Trophoblast cell (in vitro differentiated cells and primary cell): Measurements from ENCODE around the gene COL18A1.

Experiments used
- DNase-seq, 2 donors: peaks; one replicate each; pipeline ENCODE4 v3.0.0-alpha.2; 2016
- H2AFZ ChIP-seq: 2 replicates; pipeline ENCODE4 v1.6.1; 2013; ENCODE audit warnings: low read length, moderate library complexity, mild to moderate bottlenecking; ENCODE audit not compliant: insufficient read depth, poor library complexity
- H2AK5ac ChIP-seq: 2 replicates; pipeline ENCODE4 v1.6.1; 2013; ENCODE audit warnings: mild to moderate bottlenecking, low read length
- H2BK120ac ChIP-seq: 2 replicates; pipeline ENCODE4 v1.6.1; 2013; ENCODE audit warnings: low read length, mild to moderate bottlenecking, moderate library complexity; ENCODE audit not compliant: insufficient read depth, poor library complexity
- H2BK12ac ChIP-seq: 2 replicates; pipeline ENCODE4 v1.6.1; 2013; ENCODE audit warnings: mild to moderate bottlenecking, low read length, moderate library complexity
- H2BK5ac ChIP-seq: 2 replicates; pipeline ENCODE4 v1.6.1; 2013; ENCODE audit warnings: low read length, low read depth, moderate library complexity, mild to moderate bottlenecking; ENCODE audit not compliant: poor library complexity
- H3K14ac ChIP-seq: 2 replicates; pipeline ENCODE4 v1.6.1; 2013; ENCODE audit warnings: mild to moderate bottlenecking, low read length
- H3K18ac ChIP-seq: 2 replicates; pipeline ENCODE4 v1.6.1; 2013; ENCODE audit warnings: mild to moderate bottlenecking, low read length
- H3K23ac ChIP-seq: 2 replicates; pipeline ENCODE4 v1.6.1; 2013; ENCODE audit warnings: low read length
- H3K27ac ChIP-seq: 2 replicates; pipeline ENCODE4 v1.5.1; 2013; ENCODE audit warnings: low read depth, mild to moderate bottlenecking, inconsistent platforms, low read length, moderate library complexity
- H3K27me3 ChIP-seq: 2 replicates; pipeline ENCODE4 v1.6.1; 2013; ENCODE audit warnings: inconsistent platforms, mild to moderate bottlenecking, low read length, moderate library complexity; ENCODE audit not compliant: insufficient read depth
- H3K36me3 ChIP-seq, 2 experiments: 1 replicate in 1 of 2; 2 replicates in 1 of 2; pipeline ENCODE4 v1.6.1; 2013; ENCODE audit warnings: low read length in 2 of 2, mild to moderate bottlenecking in 2 of 2, moderate library complexity in 1 of 2; ENCODE audit not compliant: insufficient read depth in 2 of 2, control insufficient read depth in 1 of 2
- H3K4ac ChIP-seq: 2 replicates; pipeline ENCODE4 v1.6.1; 2013; ENCODE audit warnings: low read depth, mild to moderate bottlenecking, low read length, moderate library complexity
- H3K4me1 ChIP-seq, 2 experiments: 1 replicate in 1 of 2; 2 replicates in 1 of 2; pipeline ENCODE4 v1.6.1; 2013; ENCODE audit warnings: low read length in 2 of 2, mild to moderate bottlenecking in 2 of 2, moderate library complexity in 1 of 2; ENCODE audit not compliant: insufficient read depth in 2 of 2, control insufficient read depth in 1 of 2
- H3K4me2 ChIP-seq: 2 replicates; pipeline ENCODE4 v1.6.1; 2013; ENCODE audit warnings: inconsistent platforms, mild to moderate bottlenecking, low read length, moderate library complexity
- H3K4me3 ChIP-seq: 2 replicates; pipeline ENCODE4 v1.5.1; 2013; ENCODE audit warnings: mild to moderate bottlenecking, low read depth, low read length, inconsistent platforms
- H3K79me1 ChIP-seq: one replicate; pipeline ENCODE4 v1.6.1; 2013; ENCODE audit warnings: low read length
- H3K79me2 ChIP-seq: 2 replicates; pipeline ENCODE4 v1.6.1; 2013; ENCODE audit warnings: low read length, mild to moderate bottlenecking; ENCODE audit not compliant: control insufficient read depth, insufficient read depth, poor library complexity
- H3K9ac ChIP-seq: 2 replicates; pipeline ENCODE4 v1.6.1; 2013; ENCODE audit warnings: mild to moderate bottlenecking, low read length
- H3K9me3 ChIP-seq: 2 replicates; pipeline ENCODE4 v1.6.1; 2013; ENCODE audit warnings: low read depth, mild to moderate bottlenecking, control low read depth, inconsistent platforms, low read length; ENCODE audit not compliant: insufficient read depth
- H4K12ac ChIP-seq: 2 replicates; pipeline ENCODE4 v1.6.1; 2013; ENCODE audit warnings: low read depth, mild to moderate bottlenecking, low read length, moderate library complexity
- H4K8ac ChIP-seq: 2 replicates; pipeline ENCODE4 v1.6.1; 2013; ENCODE audit warnings: low read depth, mild to moderate bottlenecking, low read length, moderate library complexity
- H4K91ac ChIP-seq: one replicate; pipeline ENCODE4 v1.6.1; 2013; ENCODE audit warnings: low read depth, mild to moderate bottlenecking, low read length, moderate library complexity
- WGBS: extraction: QIAGEN DNeasy Blood & Tissue Kit; methylation state at CpG from one replicate; pipeline ENCODE4 v1.1.7; 2013; ENCODE audit warnings: missing lambda C conversion rate; ENCODE audit not compliant: insufficient read length, insufficient coverage; ENCODE audit errors: extremely low coverage; 5-methylcytosine and 5-hydroxymethylcytosine counted together

COL18A1 gene

DNA sequence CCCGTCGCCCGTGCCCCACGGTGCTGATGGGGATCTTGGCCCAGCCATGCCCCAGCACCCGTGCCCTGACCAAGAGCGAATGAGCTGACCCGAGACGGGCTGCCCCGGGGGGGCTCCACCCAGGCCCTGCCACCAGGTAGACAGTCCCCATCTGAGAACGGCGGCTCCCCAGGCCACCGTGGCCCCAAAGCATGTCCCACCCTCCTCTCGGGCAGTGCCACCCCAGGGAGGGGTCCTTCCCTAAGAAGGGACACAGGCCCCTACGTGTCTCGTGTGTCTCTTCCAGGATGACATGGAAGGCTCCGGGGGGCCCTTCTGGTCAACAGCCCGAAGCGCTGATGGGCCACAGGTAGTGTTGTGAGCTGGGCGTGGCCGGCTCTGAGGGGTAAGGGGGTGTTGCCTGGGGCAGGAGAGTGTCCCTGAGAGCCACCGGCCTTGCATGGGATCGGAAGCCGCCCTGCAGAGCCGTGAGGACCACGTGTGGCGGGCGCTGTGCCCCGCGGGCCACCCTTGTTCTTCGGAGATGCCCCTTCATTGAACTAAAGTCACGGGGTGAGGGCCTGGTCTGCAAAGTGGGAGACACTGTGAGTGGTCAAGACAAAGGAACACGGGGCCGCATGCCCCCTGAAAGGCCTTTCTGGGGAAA, 82.3 kb downstream of the COL18A1 start:
- DNase-seq = no peak
- Histone ChIP-seq H3K4me2 (no peak overlapping the region), H3K23ac (no peak overlapping the region), H3K4me3 (no peak overlapping the region), H3K9me3 (peaks cover 9% of the 10 kb centered on the region), H2BK120ac (no peak overlapping the region), H3K27me3 (no peaks in the 10 kb centered on the region), H3K18ac (no peak overlapping the region), H3K4ac (no peak overlapping the region), H2BK12ac (no peak overlapping the region), H3K79me2 (no peaks in the 10 kb centered on the region), H4K91ac (no peak overlapping the region), H3K4me1 (no peaks in the 10 kb centered on the region), H3K9ac (no peak overlapping the region), H3K79me1 (no peaks in the 10 kb centered on the region), H3K27ac (no peak overlapping the region), H2AFZ (no peak overlapping the region), H2AK5ac (no peak overlapping the region), H3K14ac (no peak overlapping the region), H4K8ac (no peak overlapping the region), H3K36me3 (peaks cover 66 to 75% of the 10 kb centered on the region in 2 experiments), H2BK5ac (no peak overlapping the region), H4K12ac (no peak overlapping the region)
- no CpG with 5 or more reads among the region's 33 CpGs for WGBS

DNA sequence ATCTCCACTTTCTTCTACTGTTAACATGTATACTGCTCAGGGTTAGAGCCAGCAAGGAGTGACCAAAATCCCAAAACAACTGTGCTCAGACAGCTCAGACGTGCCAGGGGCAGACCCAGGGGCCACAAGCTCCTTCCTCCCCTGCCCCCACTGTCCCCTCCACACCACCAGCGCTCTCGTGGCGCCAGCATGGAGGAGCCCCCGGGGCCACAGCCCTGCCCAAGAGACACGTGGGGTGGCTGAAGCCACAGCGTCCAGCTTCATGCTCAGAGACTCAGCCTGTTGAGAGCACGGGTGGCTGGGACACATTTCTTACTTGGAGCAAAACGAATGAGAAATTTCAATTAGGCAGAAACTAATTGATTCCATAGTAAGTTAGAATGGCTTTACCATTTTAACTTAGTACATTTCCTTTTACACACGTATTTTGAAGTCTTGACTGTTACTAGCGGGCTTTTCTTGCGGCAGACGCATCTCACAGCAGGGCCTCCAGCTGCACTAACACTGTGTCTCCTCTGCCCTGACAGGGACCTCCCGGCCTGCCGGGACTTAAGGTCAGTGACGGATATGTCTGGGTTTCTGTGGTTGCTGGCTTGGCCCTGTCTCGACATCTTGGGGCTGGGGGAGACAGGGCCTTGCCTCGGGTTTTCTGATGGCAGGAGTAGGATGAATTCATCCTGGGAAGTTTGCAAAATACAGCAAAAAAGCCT, 83.1 kb downstream of the COL18A1 start:
- H3K36me3 ChIP-seq = peaks cover 65 to 75% of the 10 kb centered on the region in 2 experiments
- no peaks in the 10 kb centered on the region for H3K4me1 ChIP-seq
- no peak overlapping the region for H2AK5ac ChIP-seq
- no peak overlapping the region for H3K9ac ChIP-seq
- no peak overlapping the region for H3K18ac ChIP-seq
- no peaks in the 10 kb centered on the region for H3K27me3 ChIP-seq
- no peaks in the 10 kb centered on the region for H3K79me2 ChIP-seq
- H3K79me1 ChIP-seq = no peaks in the 10 kb centered on the region
- no peak overlapping the region for H3K23ac ChIP-seq
- peaks cover 9% of the 10 kb centered on the region for H3K9me3 ChIP-seq
- H3K4me3 ChIP-seq = no peak overlapping the region
- no peak overlapping the region for H2BK5ac ChIP-seq
- DNase-seq = no peak
- H3K4ac ChIP-seq = no peak overlapping the region
- no CpG with 5 or more reads among the region's 18 CpGs for WGBS
- no peak overlapping the region for H2BK12ac ChIP-seq
- no peak overlapping the region for H4K91ac ChIP-seq
- no peak overlapping the region for H3K4me2 ChIP-seq
- H4K12ac ChIP-seq = no peak overlapping the region
- H2AFZ ChIP-seq = no peak overlapping the region
- no peak overlapping the region for H4K8ac ChIP-seq
- H2BK120ac ChIP-seq = no peak overlapping the region
- no peak overlapping the region for H3K14ac ChIP-seq
- H3K27ac ChIP-seq = no peak overlapping the region

- Histone ChIP-seq H3K18ac (no peak overlapping the region), H2AFZ (no peak overlapping the region), H2AK5ac (no peak overlapping the region), H3K27ac (no peak overlapping the region), H3K36me3 (peaks cover 65 to 75% of the 10 kb centered on the region in 2 experiments), H3K4me3 (no peak overlapping the region), H4K91ac (no peak overlapping the region), H3K23ac (no peak overlapping the region), H3K79me2 (no peaks in the 10 kb centered on the region), H4K12ac (no peak overlapping the region), H3K9ac (no peak overlapping the region), H4K8ac (no peak overlapping the region), H2BK12ac (no peak overlapping the region), H2BK120ac (no peak overlapping the region), H3K4me2 (no peak overlapping the region), H2BK5ac (no peak overlapping the region), H3K4ac (no peak overlapping the region), H3K9me3 (peaks cover 6% of the 10 kb centered on the region), H3K14ac (no peak overlapping the region), H3K79me1 (no peaks in the 10 kb centered on the region), H3K4me1 (no peaks in the 10 kb centered on the region), H3K27me3 (no peaks in the 10 kb centered on the region)
- no peak for DNase-seq
- WGBS = no CpG with 5 or more reads among the region's 36 CpGs
Measured at GRCh38 chr21:45488931-45489721, 84.2 kb downstream of the COL18A1 start.

- no peak overlapping the region for H3K4me3 ChIP-seq
Measured at GRCh38 chr21:45489722-45489982, 84.7 kb downstream of the COL18A1 start.

More at GRCh38 chr21:45489722-45489982, 84.7 kb downstream of the COL18A1 start:
- Histone ChIP-seq H3K27me3 (no peaks in the 10 kb centered on the region), H2BK12ac (no peak overlapping the region), H3K9me3 (peaks cover 2% of the 10 kb centered on the region), H2AFZ (no peak overlapping the region), H3K36me3 (peaks cover 67 to 75% of the 10 kb centered on the region in 2 experiments), H3K79me1 (no peaks in the 10 kb centered on the region), H3K4me1 (no peaks in the 10 kb centered on the region), H2BK120ac (no peak overlapping the region), H3K14ac (no peak overlapping the region), H4K8ac (no peak overlapping the region), H3K27ac (no peak overlapping the region), H3K79me2 (no peaks in the 10 kb centered on the region), H3K9ac (no peak overlapping the region), H3K18ac (no peak overlapping the region), H2BK5ac (no peak overlapping the region), H3K4ac (no peak overlapping the region), H3K4me2 (no peak overlapping the region), H2AK5ac (no peak overlapping the region), H3K23ac (no peak overlapping the region), H4K12ac (no peak overlapping the region), H4K91ac (no peak overlapping the region)
- no peak for DNase-seq
- no CpG with 5 or more reads among the region's 9 CpGs for WGBS
